Retinal pigment epithelial cell (primary cell): ENCODE results near the gene ERCC3.

Source experiments
- DNase-seq: peaks from one replicate; pipeline ENCODE4 v3.0.0-alpha.2; 2010; ENCODE audit warnings: low read depth
- H3K4me3 ChIP-seq: 2 replicates; pipeline ENCODE4 v1.5.1; 2011; ENCODE audit warnings: mild to moderate bottlenecking, low read length, control low read depth, moderate library complexity
- CTCF ChIP-seq: conservative IDR thresholded peaks from 2 replicates; pipeline ENCODE4 v1.5.1; 2011; ENCODE audit warnings: low read depth, low read length, control low read depth, inconsistent platforms

Gene ERCC3

GRCh38 chr2:127309468-127309867 lies 15.5 kb upstream of the ERCC3 start:
- no peak overlapping the region for H3K4me3 ChIP-seq
- TF ChIP-seq CTCF = no peak
- no peak for DNase-seq

- no peak for TF ChIP-seq CTCF
- no peak for DNase-seq
- no peak overlapping the region for H3K4me3 ChIP-seq
Observed at GRCh38 chr2:127308586-127309138, 14.7 kb upstream of the ERCC3 start.

- DNase-seq = no peak
- no peak for TF ChIP-seq CTCF
- H3K4me3 ChIP-seq = no peak overlapping the region
Observed at GRCh38 chr2:127305990-127306585, 12.1 kb upstream of the ERCC3 start.

- TF ChIP-seq CTCF = no peak
- H3K4me3 ChIP-seq = no peak overlapping the region
- no peak for DNase-seq
Observed at GRCh38 chr2:127302168-127302567, 8.2 kb upstream of the ERCC3 start.

- no peak for DNase-seq
- peak overlapping the region; percentile 91 for H3K4me3 ChIP-seq
- no peak for TF ChIP-seq CTCF
Observed at GRCh38 chr2:127293386-127293747, 577 bp downstream of the ERCC3 start.

- TF ChIP-seq CTCF = no peak
- no peak overlapping the region for H3K4me3 ChIP-seq
- no peak for DNase-seq
Observed at GRCh38 chr2:127288274-127288673, 5.7 kb downstream of the ERCC3 start.

GRCh38 chr2:127283275-127283674 lies 10.7 kb downstream of the ERCC3 start:
- no peak for TF ChIP-seq CTCF

More at GRCh38 chr2:127283275-127283674, 10.7 kb downstream of the ERCC3 start:
- no peak for DNase-seq
- no peak overlapping the region for H3K4me3 ChIP-seq
